A673 (cell line): ENCODE measurements around the gene MEX3D.

ENCODE experiments used
- EZH2 ChIP-seq: fragments of 200-600 bp; sonication (generic); IDR thresholded peaks from 2 replicates; pipeline ENCODE4 v1.6.1; 2017; ENCODE audit warnings: borderline replicate concordance, low read depth, mild to moderate bottlenecking, mixed read lengths, antibody characterized with exemption, low read length; ENCODE audit not compliant: poor library complexity, severe bottlenecking
- TF ChIP-seq, protein P1 (sequence below): fragments of 300-800, 200-600 bp; sonication (generic); conservative IDR thresholded peaks from 2 replicates; pipeline ENCODE4 v1.5.1; 2017; ENCODE audit warnings: low read depth, mild to moderate bottlenecking, antibody characterized with exemption, low read length, moderate library complexity, mixed read lengths

DNA sequence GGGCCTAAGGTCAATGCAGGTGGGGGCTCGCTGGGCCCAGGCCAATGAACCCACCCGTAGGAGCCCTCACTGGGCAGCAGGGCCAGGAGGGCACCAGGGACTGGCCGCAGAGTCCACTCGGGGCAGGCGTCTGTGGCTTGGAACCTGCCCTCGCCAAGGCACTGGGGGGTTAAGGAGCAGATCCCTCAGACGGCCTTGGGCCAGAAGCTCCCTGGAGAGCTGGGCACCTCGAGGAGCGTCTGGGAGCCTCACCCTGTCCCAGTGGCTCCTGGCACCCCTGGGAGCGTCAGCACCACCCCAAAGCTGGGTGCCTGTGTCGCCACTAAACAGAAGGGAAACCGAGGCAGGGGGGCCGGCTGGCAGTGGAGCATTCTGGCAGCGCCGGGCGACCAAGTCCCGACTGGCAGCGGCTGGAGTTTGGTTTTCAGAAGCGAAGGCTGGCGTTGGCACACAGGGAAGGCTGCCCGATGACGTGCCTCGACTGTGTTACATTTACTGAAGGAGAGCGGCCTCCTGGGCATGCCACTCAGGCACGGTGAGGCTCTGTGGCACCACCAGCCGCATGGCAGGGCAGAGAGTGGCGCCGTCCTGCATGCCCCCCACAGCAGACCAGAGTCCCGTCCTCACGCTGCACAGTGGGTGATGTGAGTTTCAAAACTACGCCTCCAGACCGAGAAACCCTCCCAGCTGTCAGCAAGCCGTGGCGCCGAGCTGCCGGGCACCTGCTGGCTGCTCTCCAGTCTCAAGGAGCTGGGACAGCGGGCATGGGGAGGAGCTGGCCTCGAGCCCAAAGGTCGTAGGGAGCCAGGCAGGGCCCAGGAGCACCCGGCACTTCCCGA is 9.2 kb upstream of the MEX3D start:
- TF ChIP-seq, protein P1, sequence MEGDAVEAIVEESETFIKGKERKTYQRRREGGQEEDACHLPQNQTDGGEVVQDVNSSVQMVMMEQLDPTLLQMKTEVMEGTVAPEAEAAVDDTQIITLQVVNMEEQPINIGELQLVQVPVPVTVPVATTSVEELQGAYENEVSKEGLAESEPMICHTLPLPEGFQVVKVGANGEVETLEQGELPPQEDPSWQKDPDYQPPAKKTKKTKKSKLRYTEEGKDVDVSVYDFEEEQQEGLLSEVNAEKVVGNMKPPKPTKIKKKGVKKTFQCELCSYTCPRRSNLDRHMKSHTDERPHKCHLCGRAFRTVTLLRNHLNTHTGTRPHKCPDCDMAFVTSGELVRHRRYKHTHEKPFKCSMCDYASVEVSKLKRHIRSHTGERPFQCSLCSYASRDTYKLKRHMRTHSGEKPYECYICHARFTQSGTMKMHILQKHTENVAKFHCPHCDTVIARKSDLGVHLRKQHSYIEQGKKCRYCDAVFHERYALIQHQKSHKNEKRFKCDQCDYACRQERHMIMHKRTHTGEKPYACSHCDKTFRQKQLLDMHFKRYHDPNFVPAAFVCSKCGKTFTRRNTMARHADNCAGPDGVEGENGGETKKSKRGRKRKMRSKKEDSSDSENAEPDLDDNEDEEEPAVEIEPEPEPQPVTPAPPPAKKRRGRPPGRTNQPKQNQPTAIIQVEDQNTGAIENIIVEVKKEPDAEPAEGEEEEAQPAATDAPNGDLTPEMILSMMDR = no peak
- TF ChIP-seq EZH2 = no peak
